Hematopoietic multipotent progenitor cell treated with erythropoietin and hydrocortisone succinate and interleukin-3 and kit ligand, for 15 days (in vitro differentiated cells): ENCODE measurements around the gene ARHGEF17.
"Not testable (repeated sequence)": the region's sequence is repeated elsewhere in the genome, so short reads cannot be mapped to it uniquely, and the experiment has no call there.

Source experiments
- DNase-seq: peaks from one replicate; pipeline ENCODE4 v3.0.0-alpha.2; 2015; ENCODE audit warnings: low spot score

The ARHGEF17 gene

DNA sequence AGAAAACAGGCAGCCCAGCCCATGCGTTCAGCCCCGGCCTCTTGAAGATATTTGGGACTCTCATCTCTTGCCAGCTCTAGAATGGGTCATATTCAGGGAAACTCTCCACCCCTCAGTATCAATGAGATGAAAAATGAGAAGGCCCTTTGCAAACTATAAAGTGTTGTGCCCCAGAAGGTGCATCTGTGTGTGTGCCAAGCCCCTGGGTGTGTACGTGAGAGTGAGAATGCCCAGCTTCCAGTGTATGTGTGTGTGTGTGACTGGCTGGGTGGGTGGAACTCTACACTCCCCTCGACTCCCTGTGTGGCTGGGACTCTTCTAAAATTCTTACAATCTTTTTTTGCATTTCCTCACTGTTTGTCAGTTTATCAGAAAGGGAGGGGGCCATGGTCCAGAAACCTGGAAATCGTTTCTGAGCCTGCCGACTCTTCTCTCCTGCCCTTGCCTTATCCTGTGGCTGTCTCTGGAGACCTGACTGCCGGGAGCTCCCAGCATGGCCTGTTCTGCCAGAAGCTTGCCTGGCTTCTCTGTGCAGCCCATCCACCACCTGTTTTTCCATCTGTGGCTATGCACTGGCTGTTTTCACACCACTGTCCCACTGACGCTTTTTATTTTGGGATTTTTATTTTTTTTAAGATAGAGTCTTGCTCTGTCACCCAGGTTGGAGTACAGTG lies 34.7 kb upstream of the ARHGEF17 start:
- DNase-seq, result no peak

DNA sequence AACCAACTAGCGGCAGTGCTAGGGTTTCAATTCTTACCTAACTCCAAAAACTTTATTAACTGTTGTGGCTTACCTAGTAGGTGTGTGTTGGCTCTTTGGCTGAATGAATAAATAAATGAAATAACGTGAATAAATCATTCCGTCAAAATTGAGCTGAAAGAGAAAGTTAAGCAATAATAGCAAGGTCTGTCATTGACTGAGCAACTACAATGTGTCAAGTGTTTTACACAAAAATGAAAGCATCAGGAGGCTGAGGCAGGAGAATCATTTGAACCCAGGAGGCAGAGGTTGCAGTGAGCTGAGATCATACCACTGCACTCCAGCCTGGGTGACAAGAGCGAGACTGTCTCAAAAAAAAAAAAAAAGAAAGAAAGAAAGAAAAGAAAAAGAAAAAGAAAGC lies 33.9 kb upstream of the ARHGEF17 start:
- DNase-seq, result not testable (repeated sequence)

DNA sequence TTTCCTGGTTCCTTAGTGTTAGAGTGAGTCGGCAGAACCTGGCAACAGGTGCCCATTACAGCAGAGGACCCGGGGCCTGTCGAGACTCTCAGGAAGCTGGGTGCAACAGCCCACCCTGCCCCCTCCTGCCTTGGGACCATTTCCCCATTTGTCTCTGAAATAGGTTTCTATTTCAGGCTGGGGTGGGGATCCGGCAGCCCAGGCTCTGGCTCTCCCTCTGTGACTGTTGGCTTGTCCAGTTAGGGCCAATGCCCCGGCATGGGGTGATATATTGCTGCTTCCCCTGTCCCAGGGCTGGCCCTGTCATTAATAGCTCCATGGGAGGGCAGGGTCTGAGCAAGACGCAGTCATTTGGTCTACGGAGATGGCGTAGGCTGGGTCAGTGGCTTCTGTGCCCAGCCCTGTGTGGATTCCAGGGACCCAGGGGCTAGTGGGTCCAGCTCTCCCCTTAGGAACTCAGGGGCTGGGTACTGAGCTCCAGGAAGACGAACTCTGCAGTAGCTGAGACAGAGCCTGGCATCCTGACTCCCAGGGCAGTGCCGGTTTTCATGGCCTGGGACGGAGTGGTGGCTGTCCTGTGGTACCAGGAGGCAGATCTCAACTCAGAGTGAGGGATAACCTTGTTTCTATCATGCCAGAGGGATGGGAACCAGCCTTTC lies 33.2 kb upstream of the ARHGEF17 start:
- no peak for DNase-seq

DNA sequence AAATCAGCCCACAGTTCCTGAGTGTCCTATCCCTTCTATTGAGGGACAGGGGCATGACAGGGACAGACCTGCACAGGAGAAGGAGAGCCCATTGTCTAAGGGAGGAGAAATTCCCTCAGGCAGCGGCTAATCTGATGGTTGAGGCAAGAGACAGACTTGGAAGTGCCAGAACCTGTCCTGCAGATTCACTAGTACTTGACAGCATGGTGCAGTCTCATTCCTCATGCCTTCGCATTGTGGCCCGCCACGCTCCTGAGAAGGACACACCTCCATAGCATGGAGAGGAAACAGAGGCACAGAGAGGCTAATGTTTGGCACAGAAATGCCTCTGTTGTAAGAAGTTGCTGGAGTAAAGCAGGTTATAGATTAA lies 32.7 kb upstream of the ARHGEF17 start:
- DNase-seq, result no peak

DNA sequence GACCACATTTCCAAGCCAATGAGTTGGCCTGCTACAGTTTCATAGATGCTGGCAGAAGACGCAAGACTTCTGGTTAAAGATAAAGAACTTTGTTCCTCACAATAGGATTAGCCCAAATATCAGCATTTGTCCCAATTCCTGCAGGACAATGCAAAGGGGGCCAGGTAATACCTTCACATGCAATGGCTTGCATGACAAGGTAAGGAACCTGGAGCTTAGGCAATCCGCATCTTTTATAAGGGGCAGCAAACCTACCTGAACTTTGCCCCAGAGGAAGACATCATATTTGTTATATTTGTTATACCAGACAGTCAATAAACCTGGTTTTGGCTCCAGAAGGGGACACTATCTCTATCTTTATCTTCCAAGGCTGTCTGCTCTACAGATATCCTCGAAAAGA lies 30.6 kb upstream of the ARHGEF17 start:
- DNase-seq, result no peak

DNA sequence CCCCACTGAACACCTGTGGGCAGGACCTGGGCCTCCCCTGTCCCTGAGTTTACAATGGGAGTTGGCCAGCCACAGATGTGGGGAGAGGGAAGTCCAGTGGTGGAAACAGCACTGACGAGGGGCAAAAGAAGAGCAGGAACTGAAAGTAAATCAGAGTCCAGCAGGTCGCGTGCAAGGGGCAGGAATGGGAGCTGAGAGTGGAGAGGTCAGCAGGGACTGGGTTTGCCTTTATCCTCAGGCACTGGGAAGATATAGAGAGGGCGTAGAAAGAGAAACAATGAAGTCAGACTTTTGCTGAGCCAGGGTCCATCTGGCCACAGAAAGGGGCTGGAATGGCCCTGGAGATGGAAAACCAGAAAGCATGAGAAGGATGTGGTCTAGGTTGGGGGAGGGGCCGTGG lies 27.4 kb upstream of the ARHGEF17 start:
- no peak for DNase-seq

DNA sequence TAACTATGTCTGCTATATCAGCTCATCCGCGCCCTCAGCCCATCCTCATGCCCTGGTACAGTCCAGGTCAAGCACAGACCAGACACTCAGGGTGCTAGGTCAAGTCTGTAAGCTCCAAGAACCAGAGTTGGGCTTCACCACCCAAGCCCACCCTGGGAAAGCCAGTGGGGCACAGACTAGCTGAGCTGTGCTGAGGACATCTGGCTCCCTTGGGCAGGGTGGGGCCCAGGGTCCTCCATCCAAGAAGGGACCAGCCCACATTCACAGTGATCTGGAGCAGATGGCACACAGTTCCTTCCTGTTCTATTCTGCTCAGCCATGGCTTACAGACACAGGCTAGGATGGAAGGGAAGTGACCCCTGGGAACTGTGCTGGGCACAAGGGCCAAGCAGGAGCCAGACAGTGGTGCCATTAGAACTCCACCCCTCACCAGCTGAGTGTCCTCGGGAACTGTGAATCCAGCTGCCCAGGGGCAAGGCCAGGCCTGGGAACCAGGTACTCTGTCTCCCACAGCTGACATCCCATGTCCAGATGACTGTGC lies 26.8 kb upstream of the ARHGEF17 start:
- DNase-seq, result no peak

DNA sequence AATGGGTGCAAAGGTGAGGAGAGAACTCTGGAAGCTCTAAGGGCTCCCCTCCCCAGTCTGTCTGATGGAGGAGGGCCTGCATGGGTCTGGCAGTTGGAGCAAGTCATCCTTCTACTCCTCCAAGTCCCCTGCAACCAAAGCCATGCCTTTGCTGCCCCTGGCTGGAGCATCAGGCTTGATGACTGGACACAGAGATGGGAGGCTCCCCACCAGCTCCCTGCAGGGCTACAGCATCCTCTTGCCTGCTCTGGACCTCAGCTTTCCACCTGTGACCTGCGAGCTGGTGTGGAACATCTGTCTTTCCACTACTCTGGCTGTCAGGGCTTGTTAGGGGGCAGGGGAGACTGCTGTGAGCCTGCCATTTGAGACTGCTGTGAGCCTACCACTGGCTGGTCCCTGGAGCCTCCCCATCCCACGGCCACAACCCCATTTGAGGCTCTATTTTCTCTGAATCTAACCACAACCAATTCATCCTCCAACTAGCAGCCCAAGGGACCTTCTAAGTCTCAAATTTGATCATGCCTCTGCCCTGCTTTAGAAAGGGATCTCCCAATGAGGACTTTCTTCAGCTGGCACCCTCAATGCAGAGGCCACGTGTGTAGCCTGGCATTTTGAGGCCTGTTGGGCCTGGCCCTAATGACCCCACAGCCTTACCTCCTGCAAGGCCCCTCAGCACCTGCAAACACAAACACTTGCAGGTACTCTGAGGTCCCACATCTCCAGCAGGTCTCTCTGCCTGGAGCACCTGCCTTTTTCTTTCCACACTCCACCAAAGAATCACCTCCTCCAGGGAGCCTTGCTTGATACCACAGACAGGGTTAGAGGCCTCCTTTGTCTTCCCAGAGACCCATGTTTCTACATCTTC lies 26.0 kb upstream of the ARHGEF17 start:
- DNase-seq, result no peak

DNA sequence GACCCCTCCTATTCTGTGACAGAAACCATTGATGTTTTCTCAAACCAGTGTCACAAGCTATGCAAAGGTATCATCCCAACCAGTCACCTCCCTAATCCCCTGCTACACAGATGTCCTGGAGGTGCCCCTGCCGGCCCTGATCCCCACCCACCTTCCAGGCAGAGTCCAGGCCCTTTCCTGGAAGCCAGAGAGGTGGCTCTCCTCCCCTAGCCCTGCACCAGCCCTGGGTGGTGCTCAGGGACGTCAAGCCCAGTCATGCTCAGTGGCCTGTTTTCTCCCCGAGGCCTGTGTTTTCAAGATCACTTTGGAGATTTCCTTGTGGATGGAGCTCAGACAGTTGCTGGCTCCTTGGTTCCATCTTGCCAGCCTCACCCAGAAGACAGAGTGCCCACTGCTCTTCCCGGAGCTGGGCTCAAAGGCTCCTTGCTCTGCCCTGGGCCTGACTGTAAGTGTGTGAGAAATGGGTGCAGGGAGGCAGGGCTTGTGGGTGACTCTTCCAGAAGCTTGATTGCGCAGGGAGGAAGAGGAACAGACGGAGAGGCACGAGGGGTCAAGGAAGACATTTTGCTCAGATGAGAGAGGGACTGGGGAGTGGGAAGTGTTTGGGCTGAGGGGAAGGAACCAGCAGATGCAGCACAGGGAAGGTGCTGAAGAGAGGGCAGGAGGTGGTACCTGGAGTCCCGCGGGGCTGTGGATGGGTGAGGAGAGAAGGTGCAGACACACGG lies 24.6 kb upstream of the ARHGEF17 start:
- DNase-seq, result no peak

DNA sequence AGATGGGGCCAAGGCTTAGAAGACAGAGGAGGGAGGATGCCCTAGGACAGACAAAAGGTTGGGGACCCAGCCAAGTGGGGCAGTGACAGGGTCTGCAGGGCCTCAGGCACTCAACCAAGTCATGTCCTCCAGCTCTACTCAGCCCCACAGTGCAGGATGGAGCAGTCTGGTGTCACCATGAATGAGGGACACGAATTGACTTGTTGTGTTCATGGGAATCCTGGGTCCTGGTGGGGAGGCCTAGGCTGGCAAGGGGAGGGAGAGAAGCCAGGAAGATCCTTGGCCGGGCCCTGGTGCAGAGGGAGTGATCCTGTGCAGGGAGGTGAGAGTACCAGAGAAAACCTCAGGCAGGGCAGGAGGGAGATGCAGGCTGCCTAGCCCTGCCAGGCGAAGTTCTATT lies 24.0 kb upstream of the ARHGEF17 start:
- DNase-seq, result no peak

DNA sequence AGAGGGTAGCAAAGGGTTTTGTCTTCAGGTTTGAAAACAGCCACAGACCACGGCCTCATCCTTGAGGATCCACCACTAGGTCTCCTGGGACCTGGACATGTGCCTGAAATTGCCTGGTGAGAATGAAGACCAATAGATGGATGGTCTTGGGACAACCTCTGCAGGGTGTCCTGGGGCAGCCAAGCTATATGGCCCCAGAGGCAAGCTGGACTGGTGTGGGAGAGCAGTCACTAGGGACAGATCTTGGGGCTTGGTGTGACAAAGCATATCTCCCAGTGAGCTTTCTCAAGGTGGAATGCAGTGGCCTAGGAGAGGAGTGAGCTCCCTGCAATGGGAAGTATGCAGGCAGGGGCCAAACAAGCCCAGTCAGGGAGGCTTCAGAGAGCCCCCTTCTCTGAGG lies 22.4 kb upstream of the ARHGEF17 start:
- no peak for DNase-seq

DNA sequence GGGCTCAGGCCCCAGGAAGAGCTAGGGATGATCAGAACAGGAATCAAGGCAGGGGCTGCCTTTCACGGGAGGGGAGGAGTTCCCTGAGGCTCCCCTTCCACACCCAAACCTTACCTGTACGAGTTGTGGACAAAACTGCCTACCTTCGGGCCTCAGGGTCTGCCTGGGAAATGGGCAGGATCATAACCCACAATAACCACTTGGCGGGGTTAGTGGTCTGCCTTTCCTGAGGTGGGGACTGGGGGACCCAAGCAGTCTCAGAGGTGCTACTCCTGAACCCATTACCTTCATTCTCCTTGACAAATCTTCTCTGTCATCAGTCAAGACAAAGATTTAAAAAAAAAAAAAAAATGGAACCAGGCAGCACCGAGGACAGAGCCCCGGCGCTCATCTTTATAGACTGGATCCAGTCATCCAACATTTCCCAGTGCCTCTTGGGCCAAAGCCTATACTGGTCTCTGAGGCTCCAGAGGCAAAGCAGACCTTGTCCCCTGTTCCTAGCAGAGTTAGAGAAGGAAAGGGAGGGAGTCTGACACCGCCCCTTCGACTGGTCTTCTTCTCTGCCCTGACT lies 21.8 kb upstream of the ARHGEF17 start:
- DNase-seq, result no peak

DNA sequence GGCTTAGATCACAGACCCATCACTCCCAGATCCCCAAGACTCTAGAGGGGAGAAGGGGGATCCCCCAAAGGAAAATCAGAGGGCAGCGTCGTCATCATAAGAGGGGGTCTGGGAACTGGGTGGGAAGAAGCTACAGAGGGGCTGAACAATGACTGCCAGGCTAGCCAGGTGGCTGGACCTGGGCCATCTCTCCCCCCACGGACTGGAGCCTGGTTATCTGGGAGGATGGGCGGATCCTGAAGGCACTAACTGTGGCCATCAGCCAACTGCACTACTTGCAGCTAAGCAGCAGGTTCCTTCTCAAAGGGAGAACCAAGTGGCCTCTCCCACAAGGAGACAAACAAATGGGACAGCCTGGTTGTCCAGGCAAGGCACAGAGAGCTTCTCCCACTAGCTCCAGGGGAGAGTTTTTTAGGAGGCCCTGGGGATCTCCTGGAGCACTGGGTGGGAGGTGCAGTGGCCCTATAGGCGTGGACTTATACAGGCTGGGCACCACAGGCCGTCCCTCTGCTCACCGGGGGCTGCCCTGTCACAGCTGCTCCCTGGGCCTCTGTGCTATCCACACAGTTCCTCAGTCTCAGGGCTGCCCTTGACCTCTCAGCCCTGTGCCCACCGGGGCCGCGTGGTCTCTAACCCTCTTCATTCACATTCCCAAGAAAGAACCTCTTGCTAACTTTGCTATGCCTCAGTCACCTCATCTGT lies 20.5 kb upstream of the ARHGEF17 start:
- peak; percentile 31 for DNase-seq

DNA sequence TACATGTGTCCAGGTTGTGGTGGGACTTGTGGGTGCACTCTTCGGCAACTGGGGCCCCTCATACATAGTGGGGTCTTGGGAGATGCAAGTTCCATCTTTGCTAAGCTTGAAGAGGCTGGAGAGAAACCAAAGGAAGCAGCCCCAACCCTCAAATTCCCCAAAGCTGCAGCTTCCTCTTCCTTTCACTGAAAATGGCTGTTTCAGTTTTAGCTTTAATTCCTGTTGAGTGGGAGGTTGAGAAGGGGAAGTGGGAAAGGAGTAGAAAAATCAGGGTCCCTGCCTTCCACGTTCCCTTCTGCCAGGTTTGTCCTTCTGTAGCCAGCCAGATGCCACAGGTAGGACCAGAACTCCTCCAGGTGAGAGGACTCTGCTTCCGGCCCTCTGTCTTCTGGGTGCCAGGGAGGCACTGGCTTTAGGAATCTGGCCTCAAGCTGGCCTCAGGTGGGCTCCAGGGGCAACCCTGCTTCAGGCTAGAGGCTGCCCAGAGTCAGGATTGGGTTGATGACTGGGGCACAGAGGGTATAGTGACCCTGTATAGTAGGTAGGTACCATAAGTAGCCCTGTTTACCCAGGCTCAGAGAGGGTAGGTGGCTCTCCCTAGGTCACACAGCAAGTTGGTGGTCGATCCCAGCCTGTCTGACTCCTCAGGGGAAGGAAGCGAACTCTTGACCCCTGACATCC lies 19.7 kb upstream of the ARHGEF17 start:
- no peak for DNase-seq

DNA sequence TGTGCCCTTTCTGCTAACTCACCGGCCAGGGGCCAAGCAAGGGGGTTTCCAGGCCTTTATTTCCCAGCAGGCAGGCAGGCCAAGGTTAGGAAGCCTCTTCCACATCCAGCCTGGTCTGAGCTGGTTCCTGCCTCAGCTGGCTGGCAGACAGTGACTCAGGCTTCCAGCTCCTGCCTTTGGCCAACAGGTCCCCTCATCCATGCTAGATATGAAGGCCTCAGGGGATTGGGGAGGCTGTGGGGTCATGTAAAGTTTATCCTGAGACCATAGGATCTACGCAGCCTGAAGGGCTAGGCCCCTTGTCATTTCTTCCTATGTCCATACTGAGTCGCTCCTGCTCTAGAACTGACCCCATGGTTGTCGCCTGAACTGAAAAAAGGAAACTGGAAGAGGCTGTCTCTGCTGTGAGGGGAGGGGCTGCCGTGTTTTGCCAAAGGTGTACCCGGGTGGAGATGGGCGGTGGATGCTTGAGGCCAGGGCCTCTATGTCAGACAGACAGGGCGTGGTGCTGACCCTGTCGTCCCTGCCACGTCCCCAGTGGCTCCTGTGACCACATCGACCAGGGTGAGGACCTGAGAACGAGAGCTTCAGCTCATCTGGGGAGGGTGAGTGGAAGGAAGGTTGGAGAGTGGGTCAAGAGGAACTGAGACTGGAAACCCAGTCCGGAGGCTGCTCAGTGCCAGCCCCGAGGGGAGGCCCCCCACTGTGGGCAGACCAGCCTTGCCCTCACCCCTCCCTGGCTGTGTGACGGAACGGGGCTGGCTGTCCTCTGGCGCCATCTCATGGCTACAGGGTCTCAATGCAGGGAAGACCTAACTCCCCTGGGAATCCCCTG lies 19.0 kb upstream of the ARHGEF17 start:
- peak; percentile 53 for DNase-seq

DNA sequence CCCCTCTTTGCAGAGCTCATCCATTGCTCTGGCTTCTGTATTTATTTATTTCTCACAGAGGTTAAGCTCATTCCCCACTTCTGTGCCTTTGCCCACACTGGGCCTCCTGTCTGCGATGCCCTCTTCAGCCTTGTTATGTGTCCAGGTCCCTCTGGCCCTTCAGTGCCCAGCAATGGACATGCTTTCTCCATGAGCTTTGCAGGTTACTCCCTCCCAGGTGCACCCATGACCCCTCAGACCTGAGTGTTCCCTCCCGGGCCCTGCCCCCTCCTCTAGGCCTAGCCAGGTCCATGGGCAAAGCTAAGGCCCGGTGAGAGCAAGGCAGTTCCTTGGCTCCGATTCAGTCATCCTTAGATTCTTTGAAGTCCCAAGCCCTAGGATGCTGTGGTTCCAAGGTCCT lies 17.5 kb upstream of the ARHGEF17 start:
- DNase-seq, result no peak

DNA sequence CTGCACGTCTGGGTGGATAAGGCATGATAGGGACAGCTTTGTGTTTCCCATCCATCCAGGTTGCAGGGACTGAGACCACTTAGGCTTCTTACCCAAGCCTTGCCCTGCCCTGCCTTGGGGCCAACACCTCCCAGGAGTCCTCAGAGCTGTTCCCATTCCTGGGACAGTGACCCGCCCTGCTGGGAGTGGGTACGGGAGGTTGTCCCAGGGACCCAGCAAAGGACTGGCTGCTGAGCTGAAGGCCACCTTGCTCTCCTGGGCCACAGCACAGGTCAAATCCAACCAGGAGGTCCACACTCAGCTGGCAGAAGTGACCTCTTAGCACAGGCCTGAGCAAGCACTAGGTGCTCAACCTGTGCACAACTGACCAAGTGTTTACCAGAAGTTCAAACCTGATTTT lies 16.9 kb upstream of the ARHGEF17 start:
- no peak for DNase-seq

DNA sequence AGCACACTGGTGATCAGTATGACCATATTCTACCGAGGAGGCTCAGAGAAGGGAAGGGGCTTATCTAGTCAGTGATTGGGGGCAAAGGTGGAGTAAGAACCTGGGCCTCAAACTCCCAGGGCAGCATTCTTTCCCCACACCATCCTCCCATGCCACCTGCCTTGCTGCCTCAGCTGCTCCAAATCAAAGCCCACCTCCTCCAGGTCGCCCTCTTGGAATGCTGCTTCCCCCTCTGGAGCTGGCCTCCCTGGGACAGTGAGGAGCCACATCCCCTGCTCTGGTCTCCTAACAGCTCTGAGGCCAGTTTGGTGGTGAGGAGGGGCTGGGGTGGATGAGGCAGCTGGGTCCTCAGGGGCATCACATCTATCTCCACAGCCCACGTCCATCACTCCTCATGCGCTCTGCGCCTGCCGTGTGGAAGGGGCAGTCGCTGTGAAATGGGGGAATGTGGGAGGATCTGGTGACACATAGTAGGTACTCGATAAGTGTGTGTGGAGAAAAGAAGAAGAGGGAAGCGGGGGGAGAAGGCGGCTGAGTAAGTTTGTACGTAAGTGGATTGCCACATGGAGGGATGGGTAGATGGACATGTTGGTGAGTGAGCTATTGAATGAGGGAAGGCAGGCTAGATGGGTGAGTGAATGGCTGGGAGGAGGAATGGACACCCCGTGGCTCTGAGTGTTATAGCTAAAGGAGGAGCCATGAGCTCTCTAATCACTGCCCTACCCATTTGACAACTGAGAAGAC lies 16.1 kb upstream of the ARHGEF17 start:
- no peak for DNase-seq

DNA sequence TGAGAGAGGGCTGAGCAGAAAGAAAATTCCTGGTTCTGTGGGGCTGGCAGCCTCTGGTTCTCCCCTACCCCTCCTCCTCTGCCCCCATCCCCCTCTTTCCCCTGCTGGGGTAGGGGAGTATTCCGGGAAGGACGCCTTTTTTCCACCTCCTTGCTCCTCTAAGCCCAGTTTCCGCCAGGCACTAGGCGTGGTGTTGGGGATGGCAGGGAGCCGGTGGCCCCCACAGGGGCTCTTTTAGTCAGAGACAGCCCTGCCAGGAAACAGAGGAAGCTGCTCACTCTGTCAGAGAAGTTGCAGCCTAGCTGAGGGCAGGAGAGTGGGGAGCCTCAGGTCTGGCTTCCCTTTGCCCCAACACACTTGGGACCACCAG lies 15.6 kb upstream of the ARHGEF17 start:
- DNase-seq, result no peak
